HG03520 (cell line): Measurements from ENCODE around the gene TMEM151B.

Source experiments
- ATAC-seq: cut with Tn5 transposase; IDR thresholded peaks from one replicate; pipeline ENCODE4 v1.9.1; 2021; ENCODE audit warnings: mild to moderate bottlenecking, moderate library complexity; ENCODE audit not compliant: unreplicated experiment

TMEM151B gene

DNA sequence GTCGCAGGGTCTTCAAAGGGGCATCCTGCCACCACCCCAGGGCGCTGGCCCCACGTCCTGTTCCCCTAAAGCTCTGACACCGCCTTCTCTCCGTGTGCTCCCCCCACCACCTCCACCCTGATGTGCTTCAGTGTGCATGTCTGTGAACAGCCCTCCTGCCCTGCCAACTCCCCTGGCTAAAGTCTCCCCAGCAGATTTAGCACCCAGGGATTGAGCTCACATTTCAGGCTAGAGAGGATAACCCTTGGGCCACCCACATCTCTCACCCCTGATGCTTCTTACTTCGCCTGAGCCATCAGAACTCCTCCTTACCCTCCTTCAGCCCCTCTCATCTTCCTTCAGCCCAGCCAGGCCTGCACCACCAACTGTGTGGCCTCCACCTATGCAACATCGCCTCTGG lies 7.5 kb downstream of the TMEM151B start:
- no peak for ATAC-seq

DNA sequence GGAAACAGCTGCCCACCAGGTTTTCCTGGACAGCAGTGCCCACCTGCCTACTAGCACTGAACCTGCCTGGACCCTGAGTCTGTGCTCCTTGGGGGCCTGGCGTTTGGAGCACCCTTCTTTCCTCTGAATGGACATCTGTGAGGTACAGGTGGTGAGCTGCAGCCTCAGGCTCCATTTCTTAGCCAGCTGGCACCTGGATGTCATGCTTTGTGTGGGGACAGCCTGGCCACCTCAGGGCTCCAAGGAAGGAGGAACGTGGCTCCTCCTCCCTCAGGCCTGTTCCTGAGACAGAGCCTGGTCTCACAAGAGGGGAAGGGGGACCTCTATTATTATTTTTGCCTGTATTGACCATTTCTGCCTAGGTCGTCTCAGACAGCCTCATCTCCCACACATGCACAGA lies 8.1 kb downstream of the TMEM151B start:
- no peak for ATAC-seq

- no peak for ATAC-seq
These were observed 8.8 kb downstream of the TMEM151B start for GRCh38 chr6:44278774-44279697.

DNA sequence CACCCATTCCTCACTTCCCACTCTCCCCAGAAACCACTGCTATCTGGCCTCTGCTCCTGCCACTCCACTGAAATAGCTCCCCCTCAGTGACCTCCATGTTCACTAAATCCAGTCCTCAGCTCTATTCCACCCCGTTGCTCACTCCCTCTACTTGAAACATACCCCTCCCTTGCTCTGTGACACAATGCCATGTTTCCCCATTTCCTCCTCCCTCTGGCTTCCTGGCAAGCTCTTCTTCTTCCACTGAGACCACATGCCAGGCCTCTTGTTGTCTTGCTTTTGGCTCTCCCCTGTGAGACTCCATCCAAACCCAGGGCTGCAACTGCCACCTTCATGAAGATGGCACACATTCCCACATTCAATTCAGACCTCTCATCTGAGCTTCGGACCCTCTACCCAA lies 13.9 kb downstream of the TMEM151B start:
- ATAC-seq, result no peak

GRCh38 chr6:44284867-44285266 lies 14.6 kb downstream of the TMEM151B start:
- ATAC-seq, result no peak

GRCh38 chr6:44285552-44286284 lies 15.5 kb downstream of the TMEM151B start:
- no peak for ATAC-seq

DNA sequence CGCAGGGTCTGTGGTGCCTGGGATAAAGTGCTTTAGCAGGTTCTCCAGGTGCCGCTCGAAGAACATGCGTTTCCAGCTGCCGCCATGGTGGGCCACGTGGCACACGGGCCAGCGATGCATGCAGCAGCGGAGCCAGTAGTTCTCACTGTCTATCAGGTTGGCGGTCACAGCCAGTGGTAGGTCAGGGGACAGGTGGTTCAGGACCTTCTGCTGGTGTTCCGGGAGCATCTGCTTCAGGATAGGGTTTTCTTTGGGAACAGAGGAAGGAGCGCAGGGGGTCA lies 16.0 kb downstream of the TMEM151B start:
- ATAC-seq, result no peak

DNA sequence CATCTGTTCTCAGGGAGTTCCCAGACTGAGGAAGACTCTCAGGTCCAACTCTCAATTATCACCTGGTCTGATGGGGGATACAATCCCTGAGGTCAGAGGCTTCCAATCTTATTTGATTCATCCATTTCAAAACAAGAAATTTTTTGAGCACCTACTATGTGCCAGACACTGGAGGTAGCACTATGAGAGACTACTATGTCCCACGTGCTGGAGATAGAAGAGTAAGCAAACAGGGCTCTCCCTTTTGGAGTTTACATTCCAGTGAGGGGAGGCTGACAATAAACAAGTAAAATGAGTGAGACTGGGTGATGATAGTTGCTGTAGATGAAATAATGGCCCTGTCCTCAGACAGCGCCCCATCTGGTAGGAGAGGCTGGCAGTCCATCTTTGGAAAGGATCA lies 16.5 kb downstream of the TMEM151B start:
- ATAC-seq, result no peak

DNA sequence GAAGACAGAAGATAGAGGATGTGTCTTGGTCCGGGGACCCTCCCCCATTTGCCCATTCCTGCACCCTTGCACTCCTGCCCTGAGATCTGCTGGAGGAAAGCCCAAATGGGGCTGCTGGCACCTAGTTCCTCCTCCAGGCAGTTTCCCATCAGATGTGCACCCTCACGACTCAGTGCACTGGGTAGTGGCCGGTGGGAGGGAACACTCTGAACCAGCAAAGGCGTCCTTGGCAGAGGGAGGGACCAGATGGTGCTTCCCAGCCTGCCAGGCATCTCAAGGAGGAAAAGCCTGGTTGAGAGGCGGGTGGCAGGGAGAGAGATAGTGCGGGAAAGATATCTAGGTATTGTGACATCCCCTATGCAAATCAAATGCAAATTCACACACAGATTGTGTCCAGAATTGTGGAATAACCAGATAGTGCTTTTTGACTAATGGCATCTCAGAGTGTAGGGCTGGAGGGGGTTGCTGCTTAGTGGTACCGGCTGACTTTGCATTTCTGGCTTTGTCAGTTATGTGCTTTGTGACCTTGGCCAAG lies 19.5 kb downstream of the TMEM151B start:
- ATAC-seq, result no peak

DNA sequence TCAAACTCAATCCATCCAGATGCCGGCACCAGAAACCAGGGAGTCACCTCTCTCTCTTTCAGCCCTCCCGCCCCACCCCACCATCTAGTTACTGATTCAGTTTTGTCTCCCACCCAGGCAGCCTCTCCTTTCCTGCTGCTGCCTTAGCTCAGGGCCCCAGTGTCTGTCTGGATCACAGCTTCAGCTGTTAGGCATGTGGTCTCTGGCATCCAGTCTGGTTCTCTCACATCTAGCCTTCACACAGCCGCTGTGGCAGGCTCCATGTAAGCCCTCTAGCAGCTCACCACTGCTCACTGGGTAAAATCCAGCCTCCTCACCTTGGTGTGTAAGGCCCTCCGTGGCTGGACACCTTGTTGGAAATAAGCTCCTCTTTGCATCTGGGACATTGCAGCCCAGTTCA lies 21.6 kb downstream of the TMEM151B start:
- no peak for ATAC-seq

- no peak for ATAC-seq
These were observed 22.6 kb downstream of the TMEM151B start for GRCh38 chr6:44292661-44293365.

DNA sequence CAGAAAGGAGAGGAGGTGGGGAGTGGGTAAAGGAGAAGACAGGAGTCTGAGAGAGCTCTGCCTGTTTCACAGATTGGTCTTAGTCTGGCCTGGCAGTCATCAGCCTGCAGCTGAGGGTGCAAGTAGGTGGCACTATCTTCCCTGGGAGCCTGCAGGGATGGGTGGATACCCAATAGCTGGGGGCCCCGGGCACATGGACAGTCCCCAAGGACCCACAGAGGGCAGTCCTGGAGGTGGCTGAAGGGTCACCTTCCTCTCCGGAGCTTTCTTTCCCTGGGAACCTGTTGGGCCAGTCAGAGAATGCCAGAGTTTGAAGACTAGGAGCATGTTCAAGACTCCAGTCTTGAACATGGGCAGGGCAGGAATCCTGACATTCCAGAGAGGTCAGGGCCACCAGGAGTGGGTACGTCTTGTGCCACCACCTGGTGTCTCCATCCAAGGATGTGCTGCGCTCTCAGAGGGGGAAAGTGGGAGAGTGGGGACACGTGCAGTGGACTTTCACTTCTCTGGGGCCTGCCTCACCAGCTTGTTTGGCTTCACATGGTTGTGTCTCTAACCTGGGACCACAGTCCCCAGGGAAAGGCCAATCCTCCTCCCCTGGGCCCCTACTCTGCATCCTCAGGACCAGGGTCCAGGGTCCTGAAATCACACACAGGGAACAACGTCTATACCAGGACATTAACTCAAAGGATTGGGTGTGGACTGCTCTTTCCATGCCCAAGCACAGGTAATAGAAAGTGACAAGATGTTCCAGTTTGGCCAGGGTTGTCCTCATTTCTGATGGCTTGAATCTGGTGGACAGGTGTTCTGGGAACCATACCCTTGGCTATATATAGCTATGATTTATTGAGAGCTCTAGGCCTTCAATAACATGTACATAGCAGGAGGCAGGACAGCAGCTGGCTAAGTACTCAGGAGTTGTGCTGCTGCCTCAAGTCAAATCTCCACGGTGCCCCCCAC lies 24.9 kb downstream of the TMEM151B start:
- ATAC-seq, result no peak

DNA sequence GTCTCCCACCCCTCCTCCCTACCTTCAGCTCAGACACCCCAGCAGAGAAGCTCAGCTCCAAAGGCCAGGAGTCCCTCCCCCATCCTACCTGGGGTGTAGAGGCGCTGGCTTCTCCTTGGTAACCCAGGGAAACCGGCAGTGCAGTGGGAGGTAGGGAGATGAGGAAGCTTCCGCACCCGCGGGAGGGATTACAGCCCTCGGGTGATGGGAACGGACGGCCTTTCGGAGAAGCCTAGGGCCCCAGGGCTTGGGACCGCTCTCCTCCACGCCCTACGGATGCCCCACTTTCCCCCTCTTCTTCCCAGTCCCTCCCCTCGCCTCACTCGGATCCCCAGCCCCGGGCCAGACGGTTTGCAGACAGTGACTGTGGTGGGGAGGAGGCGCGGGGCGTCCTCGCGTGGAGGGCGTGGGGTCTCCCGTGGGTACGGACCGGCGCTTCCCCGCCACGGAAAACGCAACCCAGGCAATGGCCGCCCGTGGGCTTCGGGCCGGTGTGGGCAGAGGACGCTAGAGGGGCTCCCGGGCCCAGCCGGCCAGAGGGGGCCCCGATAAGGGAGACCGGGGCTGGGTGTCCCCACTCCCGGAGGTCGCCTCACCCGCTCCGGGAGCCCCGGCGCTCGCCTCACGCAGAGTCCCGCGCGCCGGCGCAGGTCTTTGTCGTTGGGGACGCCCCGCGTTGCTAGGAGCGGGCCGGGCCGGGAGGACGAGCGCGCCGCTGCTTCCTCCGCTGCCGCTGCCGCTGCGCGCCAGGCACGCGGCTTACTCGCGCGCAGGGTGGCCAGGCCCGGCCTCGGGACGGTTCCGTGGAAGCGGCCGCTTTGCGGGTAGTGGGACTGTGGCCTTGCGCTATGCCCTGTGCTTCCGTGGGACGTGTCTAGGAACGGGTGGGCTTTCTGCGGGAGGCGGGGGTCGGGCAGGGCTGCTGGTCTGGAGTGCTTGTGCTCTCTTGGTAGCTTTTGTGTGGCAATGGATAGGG lies 27.1 kb downstream of the TMEM151B start:
- no peak for ATAC-seq

DNA sequence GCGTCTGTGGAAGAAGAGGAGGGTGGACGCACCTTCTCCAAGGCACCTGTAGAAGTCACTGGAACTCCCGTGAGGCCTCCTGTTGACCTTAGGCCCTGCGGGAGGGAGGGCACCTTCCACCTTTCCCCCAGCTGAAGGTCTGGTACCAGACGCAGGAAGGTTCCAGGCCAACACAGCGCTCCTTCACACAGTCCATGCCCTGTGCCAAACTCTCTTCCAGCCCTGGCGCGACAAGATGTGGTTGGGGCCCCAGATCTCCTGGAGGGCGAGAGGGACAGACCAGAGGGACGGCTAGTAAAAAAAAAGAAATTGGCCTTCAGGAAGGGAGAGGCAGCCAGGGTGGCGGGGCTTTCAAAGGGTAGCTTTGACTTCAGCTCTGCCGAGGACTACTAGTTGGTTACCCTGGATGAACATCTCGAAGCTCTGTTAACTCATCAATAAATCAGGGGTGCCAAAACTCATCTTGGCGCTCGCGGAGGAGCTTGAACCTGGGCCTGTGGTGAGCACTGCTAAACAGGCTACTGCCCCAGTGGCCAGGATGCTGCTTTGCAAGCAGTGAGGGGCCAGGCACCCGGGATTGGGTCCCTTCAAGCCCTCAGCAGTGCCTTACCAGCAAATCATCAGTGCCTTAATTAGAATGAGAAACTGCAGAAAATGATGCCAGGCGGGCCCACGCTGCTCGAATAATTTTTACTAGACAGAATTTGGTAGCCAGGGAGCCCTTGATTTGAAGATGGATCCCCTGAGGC lies 28.0 kb downstream of the TMEM151B start:
- ATAC-seq, result no peak

DNA sequence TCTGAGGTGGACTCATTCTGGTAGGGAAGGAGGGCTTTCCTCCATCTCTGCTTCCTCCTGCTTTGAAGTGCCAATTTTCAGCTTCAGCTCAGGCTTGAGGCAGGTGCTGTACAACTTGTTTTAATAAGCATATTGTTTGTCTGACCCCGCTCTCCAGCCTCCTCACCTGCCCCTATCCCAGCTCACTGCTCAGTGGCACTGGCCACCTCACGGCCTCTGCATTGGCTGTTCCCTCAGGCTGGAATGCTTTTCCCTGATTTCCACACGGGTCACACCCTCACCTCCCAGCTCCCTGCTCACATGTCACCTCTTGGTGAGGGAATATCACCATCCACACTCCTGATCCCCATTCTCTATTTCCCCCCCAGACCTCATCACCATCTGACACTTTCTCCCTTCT lies 28.6 kb downstream of the TMEM151B start:
- ATAC-seq, result no peak

GRCh38 chr6:44300292-44300823 lies 30.1 kb downstream of the TMEM151B start:
- no peak for ATAC-seq

- no peak for ATAC-seq
These were observed 30.9 kb downstream of the TMEM151B start for GRCh38 chr6:44301106-44301505.
